K562 (cell line): ENCODE measurements around the gene FHIT. TPM values are rescaled to one million over a fixed set of nuclear protein-coding genes. Genes with fewer than 3 reads are reported as not detected.

ENCODE experiments used
- ATAC-seq: fragments of 200-7000 bp; cut with Tn5 transposase; 3 replicates; pipeline ENCODE4 v1.9.1; 2020; ENCODE audit warnings: moderate library complexity
- BruUV-seq: library from RNA; stranded (reverse); fragments of 400-500 nt; replicated peaks from 2 replicates; lab custom pipeline; 2021; lab: Mats Ljungman, UMichigan
- CTCF ChIA-PET: fragments of 300-600 bp; formaldehyde crosslinking; extraction: SDS; loops from one replicate; lab custom pipeline; 2021; ENCODE audit warnings: low intra/inter-chr PET ratio; lab: Yijun Ruan, JAX
- POLR2A ChIA-PET: fragments of 300-600, 350-650 bp; sonication (Branson Sonifier 250); formaldehyde crosslinking; extraction: SDS; loops from one replicate; lab custom pipeline; 2021; ENCODE audit warnings: antibody characterized with exemption, inconsistent platforms; lab: Yijun Ruan, JAX
- DNase-seq, 4 experiments: peaks; one replicate each; pipeline versions ENCODE4 v3.0.0 to v3.0.0-alpha.2; 2011 to 2018; ENCODE audit warnings: low spot score in 3 of 4, mixed read lengths in 3 of 4; ENCODE audit errors: extremely low read depth in 1 of 4
- FAIRE-seq: peaks from 2 replicates; lab custom pipeline; 2011; peaks lifted over from hg19 to GRCh38; lab: Jason Lieb, UNC
- H2AFZ ChIP-seq: 2 replicates; pipeline ENCODE4 v1.6.0; 2011; ENCODE audit warnings: low read depth, low read length, control low read depth, inconsistent platforms
- H3K27ac ChIP-seq: fragments of 200-600 bp; 3 replicates; pipeline ENCODE4 v1.8.0; 2011; ENCODE audit warnings: low read depth, mild to moderate bottlenecking, control low read depth, inconsistent platforms, low read length, moderate library complexity, mixed read lengths; ENCODE audit errors: extremely low read depth
- H3K27me3 ChIP-seq, 2 experiments: fragments of 300-600 bp in 1 of 2; 2 replicates in 1 of 2; 3 replicates in 1 of 2; pipeline versions ENCODE4 v1.6.0 to v1.8.0; 2011; ENCODE audit warnings: inconsistent platforms in 2 of 2, low read length in 2 of 2, mild to moderate bottlenecking in 1 of 2, mixed read lengths in 1 of 2, moderate library complexity in 1 of 2; ENCODE audit not compliant: control insufficient read depth in 2 of 2, insufficient read depth in 2 of 2
- H3K36me3 ChIP-seq: fragments of 300-600 bp; 3 replicates; pipeline ENCODE4 v1.8.0; 2011; ENCODE audit warnings: mild to moderate bottlenecking, low read length, inconsistent platforms; ENCODE audit not compliant: control insufficient read depth, insufficient read depth
- H3K4me1 ChIP-seq, 2 experiments: fragments of 200-600 bp in 1 of 2; replicated peaks in 1 of 2; 2 replicates in 1 of 2; 3 replicates in 1 of 2; pipeline versions ENCODE4 v1.5.1 to v1.8.0; 2011; ENCODE audit warnings: inconsistent platforms in 2 of 2, low read length in 2 of 2, mild to moderate bottlenecking in 1 of 2, mixed read lengths in 1 of 2, moderate library complexity in 1 of 2; ENCODE audit not compliant: control insufficient read depth in 2 of 2, insufficient read depth in 2 of 2
- H3K4me2 ChIP-seq: 2 replicates; pipeline ENCODE4 v1.6.1; 2011; ENCODE audit warnings: low read length, control low read depth, inconsistent platforms, mixed read lengths; ENCODE audit not compliant: insufficient read depth
- H3K4me3 ChIP-seq: fragments of 200-600 bp; sonication (generic), shearing (Covaris generic); 2 replicates; pipeline ENCODE4 v1.5.1; 2016; ENCODE audit warnings: control low read depth, inconsistent platforms
- H3K79me2 ChIP-seq: fragments of 200-600 bp; 3 replicates; pipeline ENCODE4 v1.8.0; 2011; ENCODE audit warnings: low read length, inconsistent platforms; ENCODE audit not compliant: control insufficient read depth, insufficient read depth
- H3K9ac ChIP-seq, 2 experiments: 2 replicates each; pipeline versions ENCODE4 v1.6.0 to v1.6.1; 2011; ENCODE audit warnings: low read depth in 2 of 2, low read length in 2 of 2, control low read depth in 1 of 2, inconsistent platforms in 1 of 2, mild to moderate bottlenecking in 1 of 2, mixed read lengths in 1 of 2; ENCODE audit not compliant: insufficient read depth in 1 of 2
- H3K9me1 ChIP-seq: one replicate; pipeline ENCODE4 v1.6.0; 2011; ENCODE audit warnings: inconsistent platforms, mild to moderate bottlenecking, low read length, moderate library complexity; ENCODE audit not compliant: control insufficient read depth, insufficient read depth
- H3K9me3 ChIP-seq: replicated peaks from 2 replicates; pipeline ENCODE4 v1.5.1; 2011; ENCODE audit warnings: low read depth, low read length, inconsistent platforms; ENCODE audit not compliant: control insufficient read depth, insufficient read depth
- H4K20me1 ChIP-seq: replicated peaks from 2 replicates; pipeline ENCODE4 v1.6.1; 2011; ENCODE audit warnings: low read length, inconsistent platforms, mixed read lengths; ENCODE audit not compliant: control insufficient read depth, insufficient read depth
- PYGO2 ChIP-seq: fragments of 450-650 bp; IDR thresholded peaks from 2 replicates; pipeline ENCODE4 v1.6.1; 2016; ENCODE audit warnings: mild to moderate bottlenecking, missing genetic modification characterization, moderate library complexity, missing compliant biosample characterization
- REST ChIP-seq, 2 experiments: fragments of 450-650 bp; formaldehyde crosslinking in 1 of 2; IDR thresholded peaks; 2 replicates each; pipeline versions ENCODE4 v1.4.0 to v1.6.1; 2014 to 2020; ENCODE audit warnings: mild to moderate bottlenecking in 2 of 2, borderline replicate concordance in 1 of 2, low read depth in 1 of 2
- SETDB1 ChIP-seq: IDR thresholded peaks from one replicate; pipeline ENCODE4 v1.6.1; 2012; ENCODE audit warnings: low read length, control low read depth, inconsistent platforms
- ZNF398 ChIP-seq: fragments of 250-450 bp; sonication (Bioruptor Pico); IDR thresholded peaks from 2 replicates; pipeline ENCODE4 v1.8.0; 2021; ENCODE audit warnings: moderate library complexity, mild to moderate bottlenecking, inconsistent platforms
- in situ Hi-C: fragments of 300-500 bp; cut with MboI; formaldehyde crosslinking; loops from 4 replicates; pipeline ENCODE4 v1.15.0; 2018; ENCODE audit warnings: inconsistent platforms, mixed read lengths
- intact Hi-C: fragments of 100-400 bp; cut with micrococcal nuclease; formaldehyde crosslinking; loops from 2 replicates; pipeline ENCODE4 v1.14.2; 2022
- polyA plus RNA-seq, 8 experiments: library from polyadenylated mRNA; depleted of rRNA in 4 of 8; stranded (reverse) in 5 of 8; unstranded in 3 of 8; fragments of >200 nt; fragmentation: Nextera tagmentation in 2 of 8; fragmentation: Illumina TruSeq in 1 of 8; extraction: Ambion mirVana in 2 of 8; extraction: Trizol in 1 of 8; gene quantifications; 2 replicates each; pipeline versions ENCODE4 v1.2.1 to v1.2.3, GENCODE V29; 2011 to 2014; ENCODE audit warnings: inconsistent platforms in 1 of 8, missing spikeins in 1 of 8
- total RNA-seq, 7 experiments: library from RNA; depleted of rRNA in 6 of 7; stranded (reverse); fragments of >200 nt in 6 of 7; fragmentation: Illumina TruSeq in 2 of 7; extraction: Trizol in 2 of 7; gene quantifications; 2 replicates each; pipeline versions ENCODE4 v1.2.1 to v1.2.3, GENCODE V29; 2011 to 2021; ENCODE audit warnings: low replicate concordance in 1 of 7

FHIT gene
- total and polyA plus RNA-seq, 9 of the 15 experiments (the other 6 are each of a cell fraction or from before 2014, with no cell fraction given), result 1.7 to 9.1 (median 4.3) TPM

GRCh38 chr3:59925946-59926345, 1325.3 kb downstream of the FHIT start:
- ATAC-seq (no peak), DNase-seq (no peak), FAIRE-seq (no peak)
- Histone ChIP-seq H4K20me1 (no peaks in the 10 kb centered on the region), H3K9ac (no peak overlapping the region), H3K4me3 (no peak overlapping the region), H3K36me3 (no peaks in the 10 kb centered on the region), H3K27ac (no peak overlapping the region), H3K9me3 (no peaks in the 10 kb centered on the region), H3K4me1 (no peaks in the 10 kb centered on the region), H3K79me2 (no peaks in the 10 kb centered on the region), H3K27me3 (no peaks in the 10 kb centered on the region), H2AFZ (no peak overlapping the region), H3K9me1 (no peaks in the 10 kb centered on the region), H3K4me2 (no peak overlapping the region)
- TF ChIP-seq SETDB1 (no peak), ZNF398 (CRISPR knock-in tag) (no peak), REST (IDR thresholded peaks at IDR 0.05; ENCODE audit: borderline replicate concordance) (no peak), REST (CRISPR knock-in tag; IDR thresholded peaks at IDR 0.05; ENCODE audit: low read depth) (no peak), PYGO2 (no peak)
- ChIA-PET POLR2A (no interaction called here), CTCF (no interaction called here)
- intact Hi-C loops, result no loop called here
- BruUV-seq, result no TSS peak
- in situ Hi-C loops, result no loop called here
